Measurements from ENCODE around the gene NEU4.
A peak's percentile ranks its signal among the peaks of the same experiment; 100 is the strongest.

GRCh38 chr2:241836292-241836691 lies 27.3 kb downstream of the NEU4 start:
- TF ChIP-seq CTCF (conservative IDR thresholded peaks at IDR 0.05; ENCODE audit: low read length) (peak; percentile 30; the same call in 1 of the 2 replicates), EZH2phosphoT487 (IDR thresholded peaks at IDR 0.05; ENCODE audit: borderline replicate concordance, low read depth, low read length) (no peak)

Measured in OCI-LY7 (cell line).